NCI-H460 (cell line): ENCODE measurements around the gene YPEL3. TPM values are rescaled to one million over a fixed set of nuclear protein-coding genes. Genes with fewer than 3 reads are reported as not detected.

Experiments
- DNase-seq: peaks from one replicate; pipeline ENCODE4 v3.0.0-alpha.2; 2016; ENCODE audit warnings: low read depth; ENCODE audit errors: extremely low read depth
- total RNA-seq: library from RNA; depleted of rRNA; stranded (reverse); fragments of >200 nt; shearing (Covaris generic); gene quantifications from 2 replicates; pipeline ENCODE4 v1.2.3, GENCODE V29; 2014

Gene YPEL3
- total RNA-seq, 1 experiment from 2014 or later: 8.0 TPM

GRCh38 chr16:30075503-30076275, 20.3 kb downstream of the YPEL3 start, which contains the start of gene PPP4C:
PPP4C (plus strand) TSS chr16:30075994; CDS start chr16:30076378, 384 bp downstream.
- peak; percentile 83 for DNase-seq

DNA sequence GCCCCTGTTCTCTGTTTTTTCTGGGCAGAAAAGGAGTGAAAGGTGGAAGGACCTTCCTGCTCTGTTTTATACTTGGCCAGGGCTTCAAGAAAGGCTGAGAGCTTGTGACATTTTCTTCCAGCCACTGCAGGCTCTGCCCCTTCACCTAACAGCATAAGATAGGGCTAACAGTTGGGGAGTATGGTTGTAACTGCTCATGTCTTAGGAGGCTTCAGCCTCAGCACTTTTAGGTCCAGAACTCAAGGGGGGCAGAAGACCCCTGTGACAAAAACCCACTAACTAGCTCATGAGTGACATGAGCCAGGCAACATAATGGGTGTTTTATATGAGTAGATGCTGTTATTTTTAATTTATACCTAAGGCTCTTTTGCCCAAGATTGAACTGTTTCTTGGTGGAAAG, 25.5 kb downstream of the YPEL3 start:
- no peak for DNase-seq

- DNase-seq: no peak
These were observed 26.2 kb downstream of the YPEL3 start for GRCh38 chr16:30069611-30070462.

- DNase-seq: no peak
These were observed 27.0 kb downstream of the YPEL3 start for GRCh38 chr16:30068750-30069610.

GRCh38 chr16:30068333-30068732, 27.7 kb downstream of the YPEL3 start:
- no peak for DNase-seq

- no peak for DNase-seq
These were observed 28.5 kb downstream of the YPEL3 start for GRCh38 chr16:30067584-30067916.

DNA sequence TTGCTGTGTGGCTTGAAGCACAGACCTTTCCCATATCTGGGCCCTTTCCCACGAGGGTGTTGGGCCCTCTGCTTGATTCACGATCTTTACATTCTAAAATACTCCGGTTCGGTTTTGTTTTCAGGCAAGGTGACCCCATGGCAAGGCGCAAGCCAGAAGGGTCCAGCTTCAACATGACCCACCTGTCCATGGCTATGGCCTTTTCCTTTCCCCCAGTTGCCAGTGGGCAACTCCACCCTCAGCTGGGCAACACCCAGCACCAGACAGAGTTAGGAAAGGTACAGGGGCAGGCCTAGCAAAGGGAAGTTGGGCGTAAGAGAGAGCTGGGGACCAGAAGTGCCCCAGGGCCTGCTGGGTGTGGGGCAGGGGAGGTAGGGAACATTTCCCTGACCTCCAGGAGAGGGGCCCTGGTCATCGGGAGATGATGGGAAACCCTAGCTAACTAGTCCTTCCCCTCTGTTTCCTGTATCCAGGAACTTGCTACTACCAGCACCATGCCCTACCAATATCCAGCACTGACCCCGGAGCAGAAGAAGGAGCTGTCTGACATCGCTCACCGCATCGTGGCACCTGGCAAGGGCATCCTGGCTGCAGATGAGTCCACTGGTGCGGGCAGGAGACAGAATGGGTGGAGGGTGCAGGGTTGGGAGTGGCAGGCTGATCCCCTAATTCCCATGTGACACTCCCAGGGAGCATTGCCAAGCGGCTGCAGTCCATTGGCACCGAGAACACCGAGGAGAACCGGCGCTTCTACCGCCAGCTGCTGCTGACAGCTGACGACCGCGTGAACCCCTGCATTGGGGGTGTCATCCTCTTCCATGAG, 29.0 kb downstream of the YPEL3 start:
- DNase-seq: no peak

GRCh38 chr16:30065943-30066760, 29.9 kb downstream of the YPEL3 start:
- DNase-seq: no peak

GRCh38 chr16:30065102-30065942, 30.7 kb downstream of the YPEL3 start, which contains the start of gene ALDOA:
ALDOA (plus strand) TSS chr16:30065760; CDS start chr16:30066898, 1,138 bp downstream.
- DNase-seq: peak; percentile 96

DNA sequence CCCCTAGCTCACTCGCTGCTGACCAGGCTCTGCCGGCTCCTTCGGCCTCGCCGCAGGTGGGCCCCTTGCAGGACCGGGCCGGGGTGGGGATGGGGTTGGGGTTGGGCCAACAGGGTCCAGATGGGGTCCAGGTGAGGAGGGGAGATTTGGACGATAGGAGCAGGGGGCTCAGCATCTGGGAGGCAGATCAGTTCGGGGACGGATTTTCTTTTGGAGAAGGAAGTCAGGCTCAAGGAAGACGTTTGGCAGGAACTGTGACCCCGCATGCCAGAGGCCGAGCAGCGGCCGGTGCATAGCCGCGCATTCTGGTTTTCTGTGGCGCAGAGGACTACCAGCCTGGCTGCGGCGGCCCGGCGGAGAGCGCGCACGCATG, 31.3 kb downstream of the YPEL3 start:
- DNase-seq: no peak

- peak; percentile 68 for DNase-seq
These were observed 31.9 kb downstream of the YPEL3 start for GRCh38 chr16:30063893-30064728.

DNA sequence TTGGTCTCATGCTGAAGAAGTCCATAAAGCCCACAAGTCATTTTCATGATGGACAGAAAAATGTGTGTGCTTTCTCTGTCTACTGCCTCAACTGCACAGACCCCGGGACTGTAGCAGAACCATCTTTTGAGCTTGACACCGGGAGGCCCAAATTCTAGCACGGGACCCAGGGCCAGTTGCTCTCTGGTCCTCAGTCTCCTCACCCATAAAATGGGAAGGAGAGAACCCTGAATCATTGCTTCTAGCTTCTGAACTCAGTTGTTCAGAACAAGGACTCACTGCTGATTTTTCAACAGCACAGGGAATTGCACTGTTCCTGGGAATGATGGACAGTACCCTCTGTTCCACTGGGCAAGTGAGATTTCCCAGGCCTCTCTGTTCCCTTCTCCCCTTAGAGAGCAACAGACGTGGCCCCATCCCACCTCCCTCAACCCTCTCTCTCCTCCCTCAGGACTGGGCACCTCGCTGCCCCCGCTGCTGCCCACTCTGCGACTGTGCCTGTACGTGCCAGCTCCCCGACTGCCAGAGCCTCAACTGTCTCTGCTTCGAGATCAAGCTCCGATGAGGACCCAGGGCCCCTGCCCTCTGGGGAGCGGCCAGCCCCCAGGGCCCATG, 32.6 kb downstream of the YPEL3 start:
- no peak for DNase-seq

- DNase-seq: no peak
These were observed 35.0 kb downstream of the YPEL3 start for GRCh38 chr16:30060836-30061554.

- DNase-seq: no peak
These were observed 35.7 kb downstream of the YPEL3 start for GRCh38 chr16:30060346-30060745.

GRCh38 chr16:30054959-30055553, 41.0 kb downstream of the YPEL3 start:
- no peak for DNase-seq

DNA sequence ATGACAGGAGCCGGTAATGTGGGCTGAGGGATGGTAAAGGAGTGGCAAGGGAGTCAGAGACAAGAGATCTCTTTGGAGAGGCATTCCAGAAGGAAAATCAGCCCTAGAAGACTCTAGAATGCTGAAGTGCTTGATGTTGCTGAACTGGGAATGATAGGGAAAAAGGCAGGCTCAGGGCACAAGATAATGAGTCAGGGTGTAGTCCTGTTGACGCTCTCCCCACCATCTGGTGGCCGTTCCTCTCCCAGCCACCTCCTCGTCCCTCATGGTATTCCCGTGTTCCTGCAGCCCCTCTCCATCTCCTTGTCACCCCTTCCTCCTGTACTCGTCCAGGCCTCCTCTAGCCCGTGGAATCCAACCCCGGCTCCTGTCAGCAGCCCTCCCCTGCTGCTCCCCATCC, 41.6 kb downstream of the YPEL3 start:
- DNase-seq: no peak
